AG04449 (cell line): ENCODE measurements around the gene ZCCHC10.
"Not testable (repeated sequence)": the region's sequence is repeated elsewhere in the genome, so short reads cannot be mapped to it uniquely, and the experiment has no call there.

Experiments used
- CTCF ChIA-PET: fragments of 350-600 bp; formaldehyde crosslinking; extraction: SDS; loops from one replicate; lab custom pipeline; 2021; ENCODE audit warnings: antibody characterized with exemption; lab: Yijun Ruan, JAX
- POLR2A ChIA-PET: fragments of 400-600, 350-600 bp; formaldehyde crosslinking; extraction: SDS; loops from one replicate; lab custom pipeline; 2020; ENCODE audit warnings: antibody characterized with exemption, inconsistent platforms; lab: Yijun Ruan, JAX
- DNase-seq: peaks from one replicate; pipeline ENCODE4 v3.0.0-alpha.2; 2010; ENCODE audit warnings: low read depth, low spot score
- H3K4me3 ChIP-seq: 2 replicates; pipeline ENCODE4 v1.5.1; 2011; ENCODE audit warnings: low read depth, mild to moderate bottlenecking, control low read depth, low read length
- TF ChIP-seq, protein P1 (sequence below): IDR thresholded peaks from one replicate; pipeline ENCODE4 v1.5.1; 2011; ENCODE audit warnings: mild to moderate bottlenecking, moderate library complexity, low read length, control low read depth, inconsistent platforms; ENCODE audit not compliant: insufficient read depth; ENCODE audit errors: missing control alignments

ZCCHC10 gene

DNA sequence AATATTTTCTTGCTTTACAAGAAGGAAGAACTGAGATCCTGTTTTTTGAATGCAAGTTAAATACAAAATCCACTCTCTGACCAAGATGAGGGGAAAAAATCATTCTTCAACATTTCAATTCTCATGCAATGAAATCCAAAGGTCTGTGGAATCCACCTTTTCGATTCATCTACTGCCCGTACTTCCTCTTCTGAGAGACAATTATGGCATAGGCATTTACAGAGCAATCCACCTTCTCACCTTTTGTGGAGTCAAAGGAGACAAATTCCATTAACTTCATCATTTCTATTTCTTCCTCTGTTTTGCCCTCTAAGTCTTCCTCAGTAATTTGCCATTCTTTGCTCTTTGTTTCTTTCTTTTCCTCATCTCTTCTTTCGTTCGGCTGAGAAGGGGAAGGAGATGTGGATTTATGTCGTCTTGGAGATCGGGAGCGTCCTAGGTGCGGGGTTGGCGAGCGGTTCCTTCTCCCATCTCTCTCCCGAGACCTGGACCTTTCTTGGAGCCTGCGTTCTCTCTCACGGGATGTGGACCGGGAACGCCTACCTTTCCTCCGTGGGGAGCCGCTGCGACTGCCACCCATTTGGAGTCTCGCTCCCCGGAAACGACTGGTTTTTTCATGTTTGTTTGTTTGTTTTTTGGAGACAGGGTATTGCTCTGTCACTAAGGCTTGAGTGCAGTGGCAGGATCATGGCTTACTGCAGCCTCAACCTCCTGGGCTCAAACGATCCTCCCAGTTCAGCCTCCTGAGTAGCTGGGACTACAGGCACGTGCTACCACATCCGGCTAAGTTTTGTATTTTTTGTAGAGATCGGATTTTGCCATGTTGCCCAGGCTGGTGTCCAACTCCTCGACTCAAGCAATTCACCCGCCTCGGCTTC, 38.6 kb downstream of the ZCCHC10 start:
- no peak for DNase-seq
- no peak overlapping the region for H3K4me3 ChIP-seq
- CTCF ChIA-PET = no interaction called here
- POLR2A ChIA-PET = no interaction called here
- TF ChIP-seq, protein P1, sequence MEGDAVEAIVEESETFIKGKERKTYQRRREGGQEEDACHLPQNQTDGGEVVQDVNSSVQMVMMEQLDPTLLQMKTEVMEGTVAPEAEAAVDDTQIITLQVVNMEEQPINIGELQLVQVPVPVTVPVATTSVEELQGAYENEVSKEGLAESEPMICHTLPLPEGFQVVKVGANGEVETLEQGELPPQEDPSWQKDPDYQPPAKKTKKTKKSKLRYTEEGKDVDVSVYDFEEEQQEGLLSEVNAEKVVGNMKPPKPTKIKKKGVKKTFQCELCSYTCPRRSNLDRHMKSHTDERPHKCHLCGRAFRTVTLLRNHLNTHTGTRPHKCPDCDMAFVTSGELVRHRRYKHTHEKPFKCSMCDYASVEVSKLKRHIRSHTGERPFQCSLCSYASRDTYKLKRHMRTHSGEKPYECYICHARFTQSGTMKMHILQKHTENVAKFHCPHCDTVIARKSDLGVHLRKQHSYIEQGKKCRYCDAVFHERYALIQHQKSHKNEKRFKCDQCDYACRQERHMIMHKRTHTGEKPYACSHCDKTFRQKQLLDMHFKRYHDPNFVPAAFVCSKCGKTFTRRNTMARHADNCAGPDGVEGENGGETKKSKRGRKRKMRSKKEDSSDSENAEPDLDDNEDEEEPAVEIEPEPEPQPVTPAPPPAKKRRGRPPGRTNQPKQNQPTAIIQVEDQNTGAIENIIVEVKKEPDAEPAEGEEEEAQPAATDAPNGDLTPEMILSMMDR = no peak

DNA sequence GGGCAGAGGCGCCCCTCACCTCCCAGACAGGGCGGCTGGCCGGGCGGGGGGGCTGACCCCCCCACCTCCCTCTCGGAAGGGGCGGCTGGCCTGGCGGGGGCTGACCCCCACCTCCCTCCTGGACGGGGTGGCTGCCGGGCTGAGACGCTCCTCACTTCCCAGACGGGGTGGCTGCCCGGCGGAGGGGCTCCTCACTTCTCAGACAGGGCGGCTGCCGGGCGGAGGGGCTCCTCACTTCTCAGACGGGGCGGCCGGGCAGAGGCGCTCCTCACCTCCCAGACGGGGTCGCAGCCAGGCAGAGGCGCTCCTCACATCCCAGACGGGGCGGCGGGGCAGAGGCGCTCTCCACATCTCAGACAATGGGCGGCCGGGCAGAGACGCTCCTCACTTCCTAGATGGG, 43.4 kb downstream of the ZCCHC10 start:
- H3K4me3 ChIP-seq, CTCF ChIA-PET, DNase-seq, POLR2A ChIA-PET: not testable (repeated sequence)

DNA sequence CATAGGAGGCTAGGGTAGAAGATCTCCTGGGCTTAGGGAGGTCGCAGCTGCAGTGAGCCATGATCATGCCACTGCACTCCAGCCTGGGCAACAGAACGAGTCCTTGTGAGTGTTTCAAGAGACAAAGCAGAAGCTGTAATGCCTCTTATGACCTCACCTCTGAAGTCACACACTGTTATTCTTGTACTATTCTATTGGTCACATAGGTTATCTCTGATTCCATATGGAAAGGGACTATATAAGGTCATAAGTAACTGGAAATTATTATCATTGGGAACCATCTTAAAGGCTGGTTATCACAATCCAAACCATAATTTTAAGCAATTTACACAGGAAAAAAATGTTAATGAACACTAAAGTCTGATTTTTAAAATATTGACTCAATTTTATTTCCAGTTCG, 45.1 kb downstream of the ZCCHC10 start:
- ChIA-PET POLR2A (no interaction called here), CTCF (interaction anchor here (1.2 kb wide), 1 partner anchor 8 kb away, joined by 4 read pairs; no protein-coding TSS in a partner anchor)

DNA sequence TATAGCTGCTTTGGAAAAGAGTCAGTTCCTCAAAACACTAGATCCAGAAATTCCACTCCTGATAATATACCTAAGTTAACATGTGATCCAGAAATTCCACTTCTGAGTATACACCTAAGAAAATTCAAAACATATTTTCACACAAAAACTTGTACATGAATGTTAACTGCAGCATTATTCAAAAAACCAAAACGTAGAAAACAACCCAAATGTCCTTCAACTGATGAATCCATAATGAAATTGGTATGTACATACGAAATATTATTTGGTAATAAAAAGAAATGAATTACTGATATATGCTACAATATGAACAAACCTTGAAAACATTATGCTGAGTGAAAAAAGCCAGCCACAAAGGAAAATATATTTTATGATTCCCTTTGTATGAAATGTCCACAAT, 46.4 kb downstream of the ZCCHC10 start:
- TF ChIP-seq, protein P1 = no peak
- DNase-seq = no peak
- H3K4me3 ChIP-seq = no peak overlapping the region
- CTCF ChIA-PET = no interaction called here
- POLR2A ChIA-PET = no interaction called here

More for the DNA sequence above, 45.1 kb downstream of the ZCCHC10 start:
- no peak overlapping the region for H3K4me3 ChIP-seq
- TF ChIP-seq, protein P1 = no peak
- DNase-seq = no peak

DNA sequence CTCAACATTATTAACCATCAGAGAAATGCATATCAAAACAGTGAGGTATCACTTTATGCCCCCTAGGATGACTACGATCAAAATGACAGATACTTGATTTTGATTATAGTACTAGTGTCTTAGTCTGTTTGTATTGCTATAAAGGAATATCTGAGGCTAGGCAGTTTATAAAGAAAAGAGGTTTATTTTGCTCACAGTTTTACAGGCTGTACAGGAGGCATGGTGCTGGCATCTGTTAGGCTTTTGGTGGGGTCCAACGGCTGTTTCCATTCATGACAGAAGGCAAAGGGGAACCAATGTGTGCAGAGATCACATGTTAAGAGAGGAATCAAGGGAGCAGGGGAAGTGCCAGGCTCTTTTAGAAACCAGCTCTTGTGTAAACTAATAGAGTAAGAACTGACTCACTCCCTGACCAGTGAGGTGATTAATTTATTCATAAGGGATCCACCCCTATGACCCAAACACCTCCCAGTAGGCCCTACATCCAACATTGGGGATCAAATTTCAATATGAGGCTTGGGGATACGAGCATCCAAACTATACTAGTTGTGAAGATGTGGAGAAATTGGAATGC, 46.9 kb downstream of the ZCCHC10 start:
- H3K4me3 ChIP-seq = no peak overlapping the region
- TF ChIP-seq, protein P1 = no peak
- no peak for DNase-seq
- ChIA-PET POLR2A (no interaction called here), CTCF (no interaction called here)

DNA sequence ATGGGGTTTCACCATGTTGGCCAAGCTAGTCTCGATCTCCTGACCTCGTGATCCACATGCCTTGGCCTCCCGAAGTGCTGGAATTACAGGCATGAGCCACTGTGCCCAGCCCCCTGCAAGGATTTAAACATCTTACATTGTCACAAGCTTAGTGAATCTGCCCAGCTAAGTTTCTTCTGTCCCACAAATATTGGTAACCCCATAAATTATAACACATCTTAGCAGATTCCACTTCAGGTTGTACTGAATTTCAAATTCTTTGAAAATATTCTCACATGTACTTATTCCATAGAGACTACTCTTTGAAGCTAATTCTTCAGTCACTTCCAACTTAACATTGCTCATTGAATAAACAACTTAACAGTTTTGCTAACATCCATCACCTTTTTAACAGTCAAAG, 49.5 kb downstream of the ZCCHC10 start:
- TF ChIP-seq, protein P1 = no peak
- H3K4me3 ChIP-seq = no peak overlapping the region
- ChIA-PET POLR2A (no interaction called here), CTCF (no interaction called here)
- no peak for DNase-seq

DNA sequence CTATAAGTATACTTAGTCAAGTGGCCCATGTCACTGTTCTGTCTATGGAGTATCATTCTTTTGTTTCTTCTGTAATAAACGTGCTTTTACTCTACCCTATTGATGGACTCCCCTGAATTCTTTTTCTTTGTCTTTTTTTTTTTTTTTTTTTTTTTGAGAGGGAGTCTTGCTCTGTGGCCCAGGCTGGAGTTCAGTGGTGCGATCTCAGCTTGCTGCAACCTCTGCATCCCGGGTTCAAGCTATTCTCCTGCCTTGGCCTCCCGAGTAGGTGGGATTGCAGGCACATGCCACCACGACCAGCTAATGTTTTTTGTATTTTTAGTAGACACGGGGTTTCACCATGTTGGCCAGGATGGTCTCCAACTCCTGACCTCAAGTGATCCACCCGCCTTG, 53.9 kb downstream of the ZCCHC10 start:
- CTCF ChIA-PET, H3K4me3 ChIP-seq, POLR2A ChIA-PET, DNase-seq: not testable (repeated sequence)
